Measurements from ENCODE around the gene STK17A.

GRCh38 chr7:43537765-43538403, 45.0 kb upstream of the STK17A start:
- TF ChIP-seq CTCF (IDR thresholded peaks at IDR 0.05) (no peak), EP300 (IDR thresholded peaks at IDR 0.05) (no peak)

All from ovary (tissue), 3 donors.